GM12872 (cell line): ENCODE data around the gene C20orf141.

Experiments
- TF ChIP-seq, protein P1 (sequence below): IDR thresholded peaks from 3 replicates; pipeline ENCODE4 v1.5.1; 2011; ENCODE audit warnings: low read depth, mild to moderate bottlenecking, low read length, moderate library complexity; ENCODE audit not compliant: insufficient read depth

Gene C20orf141

DNA sequence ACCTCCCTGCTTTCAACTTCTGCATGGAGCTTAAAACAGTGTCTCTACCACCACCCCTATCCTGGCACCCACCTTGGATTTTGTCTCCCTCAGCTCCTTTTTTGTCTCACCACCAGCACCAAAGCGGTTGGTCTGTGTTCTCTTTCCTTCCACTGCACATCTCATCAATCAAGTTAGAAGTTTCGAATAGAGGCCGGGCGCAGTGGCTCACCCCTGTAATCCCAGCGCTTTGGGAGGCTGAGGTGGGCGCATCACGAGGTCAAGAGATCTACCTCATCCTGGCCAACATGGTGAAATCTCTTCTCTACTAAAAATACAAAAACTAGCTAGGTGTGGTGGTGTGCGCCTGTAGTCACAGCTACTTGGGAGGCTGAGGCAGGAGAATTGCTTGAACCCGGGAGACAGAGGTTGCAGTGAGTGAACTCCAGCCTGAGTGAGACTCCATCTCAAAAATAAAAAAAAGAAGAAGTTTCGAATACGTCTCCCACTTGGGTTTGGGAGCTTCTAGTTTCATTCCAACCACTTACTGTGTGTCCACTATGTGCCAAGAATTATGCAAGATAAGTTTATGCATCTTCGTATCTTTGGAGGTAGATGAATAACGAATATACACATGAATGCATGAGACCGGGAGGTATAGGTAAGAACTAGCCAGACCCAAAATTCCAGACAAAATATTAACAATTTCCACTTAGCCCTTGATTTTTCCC, 19.8 kb downstream of the C20orf141 start:
- TF ChIP-seq, protein P1, sequence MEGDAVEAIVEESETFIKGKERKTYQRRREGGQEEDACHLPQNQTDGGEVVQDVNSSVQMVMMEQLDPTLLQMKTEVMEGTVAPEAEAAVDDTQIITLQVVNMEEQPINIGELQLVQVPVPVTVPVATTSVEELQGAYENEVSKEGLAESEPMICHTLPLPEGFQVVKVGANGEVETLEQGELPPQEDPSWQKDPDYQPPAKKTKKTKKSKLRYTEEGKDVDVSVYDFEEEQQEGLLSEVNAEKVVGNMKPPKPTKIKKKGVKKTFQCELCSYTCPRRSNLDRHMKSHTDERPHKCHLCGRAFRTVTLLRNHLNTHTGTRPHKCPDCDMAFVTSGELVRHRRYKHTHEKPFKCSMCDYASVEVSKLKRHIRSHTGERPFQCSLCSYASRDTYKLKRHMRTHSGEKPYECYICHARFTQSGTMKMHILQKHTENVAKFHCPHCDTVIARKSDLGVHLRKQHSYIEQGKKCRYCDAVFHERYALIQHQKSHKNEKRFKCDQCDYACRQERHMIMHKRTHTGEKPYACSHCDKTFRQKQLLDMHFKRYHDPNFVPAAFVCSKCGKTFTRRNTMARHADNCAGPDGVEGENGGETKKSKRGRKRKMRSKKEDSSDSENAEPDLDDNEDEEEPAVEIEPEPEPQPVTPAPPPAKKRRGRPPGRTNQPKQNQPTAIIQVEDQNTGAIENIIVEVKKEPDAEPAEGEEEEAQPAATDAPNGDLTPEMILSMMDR = no peak

DNA sequence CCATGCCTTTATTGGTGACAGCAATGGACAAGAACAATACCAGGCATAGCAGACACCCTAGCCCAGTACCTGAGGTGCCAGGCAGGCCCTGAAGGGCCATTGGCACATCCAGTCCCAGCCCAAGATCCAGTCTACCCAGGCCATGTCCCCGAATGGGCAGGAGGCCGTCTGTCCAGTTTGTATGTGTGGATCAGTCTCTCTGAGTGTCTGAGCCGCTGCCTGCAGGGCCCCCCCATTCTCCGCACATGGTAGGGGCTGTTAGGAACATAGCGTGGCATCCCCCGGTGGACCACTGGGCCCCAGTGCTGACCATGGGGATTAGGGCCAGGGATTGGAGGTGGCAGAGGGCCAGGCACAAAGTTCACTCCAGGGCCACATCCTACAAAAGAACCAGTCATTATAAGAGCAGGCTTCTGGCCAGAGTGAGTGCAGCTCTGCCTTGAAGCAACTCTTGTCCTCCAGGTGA, 20.6 kb downstream of the C20orf141 start:
- TF ChIP-seq, protein P1 = no peak

DNA sequence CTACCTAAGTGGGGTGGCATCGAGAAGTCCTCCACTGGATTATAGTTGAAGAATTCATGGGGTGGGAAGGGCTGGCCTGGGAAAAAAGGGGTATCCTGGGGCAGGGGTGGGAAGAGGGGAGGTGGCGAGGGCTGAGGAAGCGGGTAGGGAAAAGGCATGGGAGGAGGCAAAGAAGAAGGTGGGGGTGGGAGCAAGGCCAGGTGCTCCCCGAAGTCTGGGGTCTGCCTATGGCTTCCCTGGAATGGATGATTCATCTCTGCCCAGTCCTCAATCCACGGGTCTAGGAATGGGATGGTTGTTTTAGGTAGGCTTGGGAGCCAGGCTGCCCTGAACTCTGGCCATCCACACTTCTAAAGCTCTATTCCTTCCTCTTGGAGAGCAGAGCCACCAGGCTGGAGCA, 21.2 kb downstream of the C20orf141 start:
- TF ChIP-seq, protein P1 = no peak

DNA sequence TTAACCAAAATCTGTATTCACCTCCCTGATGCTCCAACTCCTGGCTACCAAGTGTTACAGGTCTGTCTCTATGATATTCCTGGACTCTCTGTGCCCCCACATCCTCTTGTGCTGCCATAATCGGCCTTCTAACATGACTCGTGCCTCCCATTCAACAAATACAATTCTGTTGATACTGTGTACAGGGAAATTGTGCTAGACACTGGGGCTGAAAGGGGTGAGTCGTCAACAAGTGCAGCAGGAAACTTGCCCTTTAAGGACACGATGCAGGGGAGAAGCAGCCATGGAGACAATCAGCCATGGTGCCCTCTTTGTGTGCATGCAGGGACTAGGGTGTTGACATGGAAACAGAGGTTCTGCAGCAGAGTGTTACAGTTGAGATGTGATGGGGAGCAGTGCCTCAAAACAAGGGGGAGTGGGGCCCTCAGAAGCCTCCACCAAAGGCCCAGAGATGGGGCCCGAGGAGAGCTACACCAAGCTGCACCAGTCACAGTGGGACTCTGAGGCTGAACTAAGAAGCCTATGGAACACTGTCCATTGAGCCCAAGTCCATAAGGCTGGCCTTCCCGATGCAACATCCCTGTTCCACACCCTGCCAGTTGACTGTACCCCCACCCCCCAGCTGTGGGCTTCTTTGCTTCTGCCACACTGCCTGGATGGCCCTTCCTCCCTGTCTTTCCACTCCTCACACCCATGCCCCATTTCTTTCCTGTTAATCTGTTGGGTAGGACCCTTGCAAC, 22.6 kb downstream of the C20orf141 start:
- TF ChIP-seq, protein P1 = no peak

DNA sequence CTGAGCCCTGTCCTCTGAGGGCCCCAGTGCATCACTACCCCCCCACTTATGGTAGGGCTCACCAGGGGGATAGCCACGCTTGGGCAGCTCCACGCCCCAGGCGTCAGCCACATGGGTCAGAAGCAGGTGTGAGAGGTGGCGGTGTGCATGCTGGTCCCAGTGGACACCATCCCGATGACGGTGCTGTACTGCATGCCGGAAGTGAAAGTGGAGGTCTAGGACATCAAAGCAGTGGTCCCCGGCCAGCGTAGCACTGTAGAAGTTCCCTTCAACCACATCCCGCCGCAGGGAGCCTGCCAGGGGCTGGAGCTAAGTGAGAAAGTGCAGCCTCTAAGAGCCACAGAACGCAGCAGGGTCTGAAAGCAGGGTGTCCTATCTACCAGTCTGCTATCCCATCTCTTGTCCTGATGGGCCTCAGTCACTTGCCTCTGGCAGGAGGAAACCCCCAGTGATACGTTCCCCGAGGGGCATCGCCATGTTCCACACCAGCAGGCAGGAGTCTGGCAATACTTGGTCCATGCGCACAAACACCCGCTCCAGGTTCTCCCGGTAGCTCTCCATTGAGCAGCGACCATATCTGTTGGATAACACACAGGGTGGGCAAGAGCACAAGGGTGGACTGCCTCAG, 23.5 kb downstream of the C20orf141 start:
- TF ChIP-seq, protein P1 = no peak

DNA sequence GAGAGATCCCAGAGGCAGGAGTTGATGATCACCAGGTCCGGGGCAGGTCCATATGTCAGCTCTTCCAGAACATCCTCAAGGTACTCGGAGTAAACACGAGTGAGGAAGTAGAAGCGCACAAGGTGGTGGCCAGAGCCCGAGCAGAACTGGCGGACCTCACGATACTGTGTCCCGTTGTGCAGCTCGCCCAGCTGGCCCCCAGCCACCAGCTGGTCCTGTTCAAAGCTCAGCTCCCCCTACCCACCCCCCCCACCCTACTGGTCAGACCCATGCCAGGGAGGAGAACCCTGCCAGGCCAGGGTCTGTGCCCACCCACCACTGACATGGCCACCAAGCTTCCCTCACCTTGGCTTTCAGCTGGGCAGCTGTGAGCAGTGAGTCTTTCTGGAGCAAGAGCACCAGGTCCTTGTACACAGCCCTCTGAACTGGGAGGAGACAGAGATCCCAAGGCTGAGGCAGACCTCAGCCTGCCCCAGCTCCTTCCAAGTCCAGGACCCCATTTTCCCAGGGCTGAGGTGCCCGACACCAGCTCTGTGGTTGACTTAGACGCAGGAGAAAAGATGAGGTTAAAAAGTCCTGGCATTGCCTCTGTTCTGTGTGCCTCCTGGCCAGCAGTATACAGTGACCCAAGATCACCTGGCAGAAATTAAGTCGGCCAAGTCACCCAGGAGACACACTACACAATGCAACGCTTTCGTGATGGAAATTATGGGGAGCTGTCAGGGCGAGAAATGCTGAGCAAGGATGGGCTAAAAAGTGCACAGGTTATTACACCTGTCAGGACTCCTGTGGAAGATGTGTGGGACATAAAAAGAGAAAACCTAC, 24.3 kb downstream of the C20orf141 start:
- TF ChIP-seq, protein P1 = no peak
